ENCODE measurements around the gene ZSWIM2. TPM values are rescaled to one million over a fixed set of nuclear protein-coding genes. Genes with fewer than 3 reads are reported as not detected.
"Not testable (repeated sequence)": the region's sequence is repeated elsewhere in the genome, so short reads cannot be mapped to it uniquely, and the experiment has no call there.

The ZSWIM2 gene, protein sequence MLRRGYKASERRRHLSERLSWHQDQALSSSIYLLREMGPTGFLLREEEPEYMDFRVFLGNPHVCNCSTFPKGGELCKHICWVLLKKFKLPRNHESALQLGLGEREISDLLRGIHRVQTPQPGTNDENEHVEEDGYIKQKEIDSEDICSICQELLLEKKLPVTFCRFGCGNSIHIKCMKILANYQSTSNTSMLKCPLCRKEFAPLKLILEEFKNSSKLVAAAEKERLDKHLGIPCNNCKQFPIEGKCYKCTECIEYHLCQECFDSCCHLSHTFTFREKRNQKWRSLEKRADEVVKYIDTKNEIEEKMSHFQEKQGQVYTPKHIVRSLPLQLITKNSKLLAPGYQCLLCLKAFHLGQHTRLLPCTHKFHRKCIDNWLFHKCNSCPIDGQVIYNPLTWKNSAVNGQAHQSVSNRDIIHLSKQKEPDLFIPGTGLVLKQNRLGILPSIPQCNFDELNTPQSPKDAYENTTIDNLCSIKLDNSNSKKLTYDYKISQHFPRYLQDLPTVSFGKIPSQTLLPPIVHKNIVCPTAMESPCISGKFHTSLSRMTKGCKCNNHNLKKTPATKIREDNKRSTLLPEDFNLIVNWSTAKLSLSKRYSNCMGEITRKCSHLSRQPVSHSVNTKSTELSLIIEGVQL
- not detected in 2 replicates for total RNA-seq (2014; rRNA removed; shearing (Covaris generic); ENCODE audit: low replicate concordance)

GRCh38 chr2:186848873-186849578 lies at the start of gene ZSWIM2:
Gene ZSWIM2, minus strand, starts transcription at chr2:186849170. Its CDS starts 40 bp downstream, at chr2:186849130.
- no peaks in the 10 kb centered on the region for H3K27me3 ChIP-seq (ENCODE audit: low read length)
- no peaks in the 10 kb centered on the region for H3K4me1 ChIP-seq (ENCODE audit: low read length)
- H4K20me1 ChIP-seq (ENCODE audit: insufficient read depth, low read depth, low read length) = no peaks in the 10 kb centered on the region
- H2AFZ ChIP-seq (ENCODE audit: low read length) = no peak within 1 kb of the TSS
- H3K9ac ChIP-seq (ENCODE audit: low read length) = no peak within 1 kb of the TSS
- no peaks in the 10 kb centered on the region for H3K9me3 ChIP-seq (ENCODE audit: low read length)
- H3K4me3 ChIP-seq (ENCODE audit: low read length) = no peak within 1 kb of the TSS
- H3K9me2 ChIP-seq (replicated peaks; ENCODE audit: insufficient read depth, low read length) = no peaks in the 10 kb centered on the region
- no peaks in the 10 kb centered on the region for H3K36me3 ChIP-seq (ENCODE audit: insufficient read depth, low read length)
- H3K4me2 ChIP-seq (ENCODE audit: low read depth, low read length, poor library complexity, severe bottlenecking) = no peak within 1 kb of the TSS
- no peak for DNase-seq
- H3K27ac ChIP-seq (ENCODE audit: low read length) = no peak within 1 kb of the TSS
- H3K79me2 ChIP-seq (ENCODE audit: low read length) = no peaks in the 10 kb centered on the region

GRCh38 chr2:186896220-186896619 lies 47.2 kb upstream of the ZSWIM2 start:
- H3K4me3 ChIP-seq (ENCODE audit: low read length); H3K36me3 ChIP-seq (ENCODE audit: insufficient read depth, low read length); H3K79me2 ChIP-seq (ENCODE audit: low read length); H4K20me1 ChIP-seq (ENCODE audit: insufficient read depth, low read depth, low read length); H3K27ac ChIP-seq (ENCODE audit: low read length); H2AFZ ChIP-seq (ENCODE audit: low read length); DNase-seq; H3K4me2 ChIP-seq (ENCODE audit: low read depth, low read length, poor library complexity, severe bottlenecking); H3K4me1 ChIP-seq (ENCODE audit: low read length); H3K9ac ChIP-seq (ENCODE audit: low read length); H3K9me3 ChIP-seq (ENCODE audit: low read length); H3K27me3 ChIP-seq (ENCODE audit: low read length); H3K9me2 ChIP-seq (replicated peaks; ENCODE audit: insufficient read depth, low read length): not testable (repeated sequence)

DNA sequence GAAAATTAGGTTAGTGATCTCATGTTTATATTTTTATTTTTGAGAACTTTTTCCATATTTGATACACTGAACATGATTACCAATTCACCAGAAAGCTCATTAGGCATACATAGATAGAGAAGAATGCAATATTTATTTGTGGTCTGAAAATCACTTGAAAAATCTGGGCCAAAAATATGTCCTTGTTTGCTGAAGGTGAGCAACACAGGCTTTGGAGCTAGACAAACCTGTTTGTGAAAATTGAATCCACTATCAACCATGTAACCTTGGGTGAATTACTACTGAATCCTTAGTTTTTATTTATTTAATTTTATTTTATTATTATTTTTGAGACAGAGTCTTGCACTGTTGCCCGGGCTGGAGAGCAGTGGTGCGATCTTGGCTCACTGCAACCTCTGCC lies 46.5 kb upstream of the ZSWIM2 start:
- Histone ChIP-seq H3K36me3 (ENCODE audit: insufficient read depth, low read length) (no peaks in the 10 kb centered on the region), H2AFZ (ENCODE audit: low read length) (no peak overlapping the region), H3K27me3 (ENCODE audit: low read length) (no peaks in the 10 kb centered on the region), H3K79me2 (ENCODE audit: low read length) (no peaks in the 10 kb centered on the region), H4K20me1 (ENCODE audit: insufficient read depth, low read depth, low read length) (no peaks in the 10 kb centered on the region), H3K4me2 (ENCODE audit: low read depth, low read length, poor library complexity, severe bottlenecking) (no peak overlapping the region), H3K27ac (ENCODE audit: low read length) (no peak overlapping the region), H3K9me2 (replicated peaks; ENCODE audit: insufficient read depth, low read length) (no peaks in the 10 kb centered on the region), H3K9ac (ENCODE audit: low read length) (no peak overlapping the region), H3K4me3 (ENCODE audit: low read length) (no peak overlapping the region), H3K9me3 (ENCODE audit: low read length) (no peaks in the 10 kb centered on the region), H3K4me1 (ENCODE audit: low read length) (no peaks in the 10 kb centered on the region)
- no peak for DNase-seq

DNA sequence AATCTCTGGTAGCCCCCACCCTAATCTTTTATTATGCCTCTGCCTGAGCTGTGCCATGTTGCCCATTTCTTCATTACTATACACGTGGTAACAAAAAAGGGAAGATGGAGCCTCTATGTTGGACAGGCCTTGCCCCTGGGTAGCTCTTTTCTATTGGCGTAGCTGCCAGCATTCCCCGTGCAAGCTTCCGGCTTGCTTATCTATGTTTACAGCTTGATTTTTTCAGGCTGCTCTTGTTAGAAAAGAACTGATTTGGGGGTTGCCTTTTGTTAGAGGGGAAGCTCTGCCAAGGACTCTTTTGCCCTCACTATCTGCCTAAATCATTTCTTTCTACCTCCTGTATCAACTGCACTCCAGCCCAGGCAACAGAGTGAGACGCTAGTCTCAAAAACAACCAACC lies 45.5 kb upstream of the ZSWIM2 start:
- Histone ChIP-seq H3K36me3 (ENCODE audit: insufficient read depth, low read length) (no peaks in the 10 kb centered on the region), H3K9ac (ENCODE audit: low read length) (no peak overlapping the region), H3K27ac (ENCODE audit: low read length) (no peak overlapping the region), H3K4me2 (ENCODE audit: low read depth, low read length, poor library complexity, severe bottlenecking) (no peak overlapping the region), H3K4me3 (ENCODE audit: low read length) (no peak overlapping the region), H3K9me2 (replicated peaks; ENCODE audit: insufficient read depth, low read length) (no peaks in the 10 kb centered on the region), H2AFZ (ENCODE audit: low read length) (no peak overlapping the region), H3K79me2 (ENCODE audit: low read length) (no peaks in the 10 kb centered on the region), H4K20me1 (ENCODE audit: insufficient read depth, low read depth, low read length) (no peaks in the 10 kb centered on the region), H3K27me3 (ENCODE audit: low read length) (no peaks in the 10 kb centered on the region), H3K4me1 (ENCODE audit: low read length) (no peaks in the 10 kb centered on the region), H3K9me3 (ENCODE audit: low read length) (no peaks in the 10 kb centered on the region)
- DNase-seq = no peak

GRCh38 chr2:186892821-186893220 lies 43.9 kb upstream of the ZSWIM2 start:
- H3K27ac ChIP-seq (ENCODE audit: low read length) = no peak overlapping the region
- no peak overlapping the region for H2AFZ ChIP-seq (ENCODE audit: low read length)
- no peaks in the 10 kb centered on the region for H3K27me3 ChIP-seq (ENCODE audit: low read length)
- H3K9me2 ChIP-seq (replicated peaks; ENCODE audit: insufficient read depth, low read length) = no peaks in the 10 kb centered on the region
- no peaks in the 10 kb centered on the region for H3K4me1 ChIP-seq (ENCODE audit: low read length)
- no peaks in the 10 kb centered on the region for H3K36me3 ChIP-seq (ENCODE audit: insufficient read depth, low read length)
- H3K4me3 ChIP-seq (ENCODE audit: low read length) = no peak overlapping the region
- no peak overlapping the region for H3K9ac ChIP-seq (ENCODE audit: low read length)
- DNase-seq = no peak
- H3K79me2 ChIP-seq (ENCODE audit: low read length) = no peaks in the 10 kb centered on the region
- no peaks in the 10 kb centered on the region for H3K9me3 ChIP-seq (ENCODE audit: low read length)
- H4K20me1 ChIP-seq (ENCODE audit: insufficient read depth, low read depth, low read length) = no peaks in the 10 kb centered on the region
- no peak overlapping the region for H3K4me2 ChIP-seq (ENCODE audit: low read depth, low read length, poor library complexity, severe bottlenecking)

- Histone ChIP-seq H3K36me3 (ENCODE audit: insufficient read depth, low read length) (no peaks in the 10 kb centered on the region), H3K9me2 (replicated peaks; ENCODE audit: insufficient read depth, low read length) (no peaks in the 10 kb centered on the region), H3K4me2 (ENCODE audit: low read depth, low read length, poor library complexity, severe bottlenecking) (no peak overlapping the region), H3K9ac (ENCODE audit: low read length) (no peak overlapping the region), H3K27ac (ENCODE audit: low read length) (no peak overlapping the region), H3K4me1 (ENCODE audit: low read length) (no peaks in the 10 kb centered on the region), H3K79me2 (ENCODE audit: low read length) (no peaks in the 10 kb centered on the region), H3K4me3 (ENCODE audit: low read length) (no peak overlapping the region), H3K9me3 (ENCODE audit: low read length) (no peaks in the 10 kb centered on the region), H4K20me1 (ENCODE audit: insufficient read depth, low read depth, low read length) (no peaks in the 10 kb centered on the region), H2AFZ (ENCODE audit: low read length) (no peak overlapping the region), H3K27me3 (ENCODE audit: low read length) (no peaks in the 10 kb centered on the region)
- no peak for DNase-seq
Observed at GRCh38 chr2:186891185-186891621, 42.2 kb upstream of the ZSWIM2 start.

DNA sequence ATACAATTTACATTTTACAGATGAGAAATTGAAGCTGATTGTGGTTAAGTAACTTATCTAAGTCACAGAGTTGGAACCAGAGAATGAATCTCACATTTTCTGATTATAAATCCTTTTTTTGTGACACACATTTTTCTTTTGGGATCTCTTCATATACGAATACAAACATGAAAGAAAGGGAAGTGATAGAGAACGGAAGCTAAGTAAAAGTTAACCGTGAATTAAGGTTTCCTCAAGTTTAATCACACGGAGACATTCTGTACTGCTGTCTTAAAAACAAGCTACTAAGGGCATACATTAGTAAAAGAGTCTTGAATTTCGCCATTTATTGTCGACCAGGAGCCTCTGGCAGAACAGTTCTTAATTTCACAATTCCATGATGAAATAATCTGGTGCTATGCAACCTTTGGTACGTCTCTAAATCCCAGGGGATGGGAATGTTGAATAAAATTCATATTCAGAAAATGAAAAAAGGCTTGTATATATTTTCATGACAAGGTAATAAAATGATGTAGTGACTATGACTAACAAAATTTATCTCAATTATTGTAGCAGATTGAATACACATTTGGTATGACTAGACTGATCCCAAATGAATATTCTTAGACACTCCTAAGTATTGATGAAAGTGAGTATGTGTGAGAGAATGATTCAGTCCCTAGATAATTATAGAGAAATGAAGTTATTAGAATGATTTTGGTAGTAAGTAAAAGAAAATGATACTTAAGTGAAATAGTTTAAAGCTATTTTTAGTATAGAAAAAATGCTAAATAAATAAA lies 40.3 kb upstream of the ZSWIM2 start:
- Histone ChIP-seq H3K79me2 (ENCODE audit: low read length) (no peaks in the 10 kb centered on the region), H2AFZ (ENCODE audit: low read length) (no peak overlapping the region), H3K4me2 (ENCODE audit: low read depth, low read length, poor library complexity, severe bottlenecking) (no peak overlapping the region), H3K36me3 (ENCODE audit: insufficient read depth, low read length) (no peaks in the 10 kb centered on the region), H3K4me1 (ENCODE audit: low read length) (no peaks in the 10 kb centered on the region), H3K9me3 (ENCODE audit: low read length) (no peaks in the 10 kb centered on the region), H3K27ac (ENCODE audit: low read length) (no peak overlapping the region), H3K9me2 (replicated peaks; ENCODE audit: insufficient read depth, low read length) (no peaks in the 10 kb centered on the region), H3K27me3 (ENCODE audit: low read length) (no peaks in the 10 kb centered on the region), H4K20me1 (ENCODE audit: insufficient read depth, low read depth, low read length) (no peaks in the 10 kb centered on the region), H3K4me3 (ENCODE audit: low read length) (no peak overlapping the region), H3K9ac (ENCODE audit: low read length) (no peak overlapping the region)
- DNase-seq = no peak

All from Karpas-422 (cell line).